GM18505 (cell line): ENCODE measurements around the gene NRL.

Source experiments
- ATAC-seq: cut with Tn5 transposase; IDR thresholded peaks from one replicate; pipeline ENCODE4 v1.9.1; 2021; ENCODE audit not compliant: unreplicated experiment
- POLR2A ChIP-seq: IDR thresholded peaks from 4 replicates; pipeline ENCODE4 v1.6.1; 2011; ENCODE audit warnings: borderline replicate concordance; ENCODE audit not compliant: insufficient read depth, insufficient read length; ENCODE audit errors: extremely low read depth

Gene NRL

GRCh38 chr14:24094841-24095270 is 19.9 kb downstream of the NRL start:
- TF ChIP-seq POLR2A: no peak
- no peak for ATAC-seq

- TF ChIP-seq POLR2A: peak; percentile 98
- ATAC-seq: peak; percentile 44
Observed at GRCh38 chr14:24093901-24094840, 20.6 kb downstream of the NRL start, which contains the start of gene PCK2. Gene PCK2, plus strand, starts transcription at chr14:24094311. Its CDS starts 95 bp downstream, at chr14:24094406.

GRCh38 chr14:24093207-24093900 is 21.4 kb downstream of the NRL start:
- no peak for TF ChIP-seq POLR2A
- no peak for ATAC-seq

- no peak for TF ChIP-seq POLR2A
- ATAC-seq: no peak
Observed at GRCh38 chr14:24092505-24093206, 22.1 kb downstream of the NRL start.

- no peak for TF ChIP-seq POLR2A
- no peak for ATAC-seq
Observed at GRCh38 chr14:24092110-24092504, 22.6 kb downstream of the NRL start.

- no peak for ATAC-seq
- TF ChIP-seq POLR2A: no peak
Observed at GRCh38 chr14:24089890-24090289, 24.9 kb downstream of the NRL start.

GRCh38 chr14:24088095-24088494 is 26.7 kb downstream of the NRL start:
- ATAC-seq: no peak
- no peak for TF ChIP-seq POLR2A

- ATAC-seq: no peak
- TF ChIP-seq POLR2A: no peak
Observed at GRCh38 chr14:24087004-24087403, 27.7 kb downstream of the NRL start.

GRCh38 chr14:24086193-24086955 is 28.4 kb downstream of the NRL start:
- no peak for ATAC-seq
- TF ChIP-seq POLR2A: no peak

- TF ChIP-seq POLR2A: no peak
- ATAC-seq: no peak
Observed at GRCh38 chr14:24085215-24085614, 29.5 kb downstream of the NRL start.

GRCh38 chr14:24084440-24084839 is 30.3 kb downstream of the NRL start:
- no peak for TF ChIP-seq POLR2A
- ATAC-seq: no peak

- no peak for TF ChIP-seq POLR2A
- no peak for ATAC-seq
Observed at GRCh38 chr14:24083462-24083861, 31.3 kb downstream of the NRL start.

GRCh38 chr14:24082411-24083080 is 32.2 kb downstream of the NRL start:
- no peak for ATAC-seq
- no peak for TF ChIP-seq POLR2A

GRCh38 chr14:24081739-24082211 is 33.0 kb downstream of the NRL start:
- ATAC-seq: no peak
- no peak for TF ChIP-seq POLR2A
